LNCaP clone FGC (cell line): ENCODE results near the gene DSCAM.

Source experiments
- DNase-seq: peaks from one replicate; pipeline ENCODE4 v3.0.0-alpha.2; 2011; ENCODE audit warnings: low read depth
- H3K4me3 ChIP-seq: 2 replicates; pipeline ENCODE4 v1.5.1; 2011; ENCODE audit warnings: mild to moderate bottlenecking, low read depth, low read length, control low read depth
- TF ChIP-seq, protein P1 (sequence below): IDR thresholded peaks from 2 replicates; pipeline ENCODE4 v1.5.1; 2012; ENCODE audit warnings: mild to moderate bottlenecking; ENCODE audit not compliant: control insufficient read depth, insufficient read depth; ENCODE audit errors: extremely low read depth

Gene DSCAM

DNA sequence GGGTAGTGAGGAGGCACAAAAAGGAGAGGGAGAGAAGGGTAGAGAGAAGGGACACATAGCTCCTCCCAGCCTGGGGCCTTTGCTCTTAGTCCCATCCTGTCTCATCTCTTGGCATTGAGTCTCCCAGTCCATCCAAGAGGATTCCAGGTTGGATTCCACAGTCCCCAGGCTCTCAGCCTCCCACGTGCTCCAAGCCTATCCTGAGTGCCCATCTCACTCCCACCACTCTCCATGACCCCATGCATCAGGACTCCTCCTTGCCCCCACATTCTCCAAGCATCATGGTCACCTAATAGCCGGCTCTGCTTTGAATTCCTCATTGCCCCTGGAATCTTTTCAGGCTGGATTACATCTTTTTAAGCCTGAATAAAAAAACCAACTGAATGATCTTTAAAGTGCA is 87.9 kb downstream of the DSCAM start:
- no peak for DNase-seq
- H3K4me3 ChIP-seq = no peak overlapping the region
- TF ChIP-seq, protein P1, sequence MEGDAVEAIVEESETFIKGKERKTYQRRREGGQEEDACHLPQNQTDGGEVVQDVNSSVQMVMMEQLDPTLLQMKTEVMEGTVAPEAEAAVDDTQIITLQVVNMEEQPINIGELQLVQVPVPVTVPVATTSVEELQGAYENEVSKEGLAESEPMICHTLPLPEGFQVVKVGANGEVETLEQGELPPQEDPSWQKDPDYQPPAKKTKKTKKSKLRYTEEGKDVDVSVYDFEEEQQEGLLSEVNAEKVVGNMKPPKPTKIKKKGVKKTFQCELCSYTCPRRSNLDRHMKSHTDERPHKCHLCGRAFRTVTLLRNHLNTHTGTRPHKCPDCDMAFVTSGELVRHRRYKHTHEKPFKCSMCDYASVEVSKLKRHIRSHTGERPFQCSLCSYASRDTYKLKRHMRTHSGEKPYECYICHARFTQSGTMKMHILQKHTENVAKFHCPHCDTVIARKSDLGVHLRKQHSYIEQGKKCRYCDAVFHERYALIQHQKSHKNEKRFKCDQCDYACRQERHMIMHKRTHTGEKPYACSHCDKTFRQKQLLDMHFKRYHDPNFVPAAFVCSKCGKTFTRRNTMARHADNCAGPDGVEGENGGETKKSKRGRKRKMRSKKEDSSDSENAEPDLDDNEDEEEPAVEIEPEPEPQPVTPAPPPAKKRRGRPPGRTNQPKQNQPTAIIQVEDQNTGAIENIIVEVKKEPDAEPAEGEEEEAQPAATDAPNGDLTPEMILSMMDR = no peak

DNA sequence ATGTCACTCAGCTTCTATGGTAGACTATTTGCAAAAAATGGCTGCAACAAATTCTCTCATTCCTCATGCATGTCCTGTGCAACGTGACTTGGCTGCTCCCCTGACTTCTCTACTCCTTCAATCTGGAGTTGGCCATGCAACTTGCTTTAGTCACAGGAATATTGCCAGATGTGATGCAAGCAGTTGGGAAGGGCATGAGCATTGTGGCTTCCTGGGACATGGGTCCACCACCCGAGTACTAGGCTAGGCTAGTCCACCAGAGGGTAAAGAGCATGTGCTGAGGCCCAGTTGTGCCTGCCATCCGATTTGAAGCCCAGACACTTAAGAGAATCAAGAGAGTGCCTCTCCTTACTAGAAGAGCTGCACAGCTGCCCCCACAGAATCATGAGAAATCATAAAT is 89.6 kb downstream of the DSCAM start:
- no peak overlapping the region for H3K4me3 ChIP-seq
- no peak for DNase-seq
- TF ChIP-seq, protein P1 = no peak

DNA sequence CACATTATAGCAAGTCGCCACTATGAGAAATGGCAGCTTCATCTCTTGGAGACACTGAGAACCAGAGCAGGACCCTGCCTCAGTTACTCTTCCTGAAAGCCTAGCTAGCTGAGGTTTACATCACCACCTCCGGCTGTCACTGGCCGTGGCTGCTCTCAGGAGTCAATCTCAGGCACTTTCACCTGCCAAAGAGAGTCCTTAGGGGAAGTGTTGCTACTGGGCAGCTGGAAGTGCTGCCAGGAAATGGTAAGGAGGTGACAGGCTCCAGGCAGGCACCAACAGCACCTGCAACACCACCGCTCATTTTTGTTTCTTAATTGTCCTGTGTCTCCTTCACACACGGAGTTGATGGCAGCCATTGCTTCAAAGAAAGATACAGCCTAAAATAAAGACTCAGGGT is 92.5 kb downstream of the DSCAM start:
- no peak for DNase-seq
- TF ChIP-seq, protein P1 = no peak
- H3K4me3 ChIP-seq = no peak overlapping the region

DNA sequence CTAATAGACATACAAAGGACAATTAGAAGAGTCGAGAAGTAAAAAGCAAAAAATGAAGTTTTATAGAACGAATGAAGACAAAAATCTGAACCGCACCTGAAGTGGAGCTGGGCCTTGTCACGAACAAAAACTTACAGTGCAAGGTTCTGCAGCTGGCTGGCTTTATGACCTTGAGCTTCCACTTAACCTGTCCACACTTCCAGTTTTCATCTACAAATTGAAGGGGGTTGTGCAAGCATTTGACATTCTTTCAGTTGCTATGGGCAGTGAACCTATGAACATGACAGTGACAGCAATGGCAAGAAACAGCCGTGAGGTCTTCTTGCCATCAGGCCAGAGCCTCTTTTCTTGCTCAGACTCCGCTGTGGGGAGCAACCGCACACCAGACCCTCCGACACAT is 93.2 kb downstream of the DSCAM start:
- DNase-seq = no peak
- TF ChIP-seq, protein P1 = no peak
- H3K4me3 ChIP-seq = no peak overlapping the region

DNA sequence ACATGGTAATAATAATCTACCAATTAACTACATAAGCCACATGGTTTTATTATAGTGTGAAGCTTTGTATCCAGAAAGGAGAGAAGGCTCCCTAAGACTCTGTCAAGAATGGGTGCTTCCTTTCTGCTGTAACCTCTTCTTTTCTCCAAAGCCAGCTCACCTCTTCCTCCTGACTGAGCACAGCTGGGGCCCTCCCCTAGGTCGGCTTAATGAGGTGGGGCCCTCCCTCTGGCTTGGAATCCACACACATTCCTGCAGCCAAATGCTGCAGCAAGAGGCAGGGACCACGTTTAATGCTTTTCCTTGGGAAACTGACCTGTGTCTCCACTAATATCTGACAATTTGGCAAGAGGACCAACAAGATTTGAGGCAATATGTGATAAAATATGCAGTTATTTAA is 94.8 kb downstream of the DSCAM start:
- no peak overlapping the region for H3K4me3 ChIP-seq
- TF ChIP-seq, protein P1 = no peak
- no peak for DNase-seq

DNA sequence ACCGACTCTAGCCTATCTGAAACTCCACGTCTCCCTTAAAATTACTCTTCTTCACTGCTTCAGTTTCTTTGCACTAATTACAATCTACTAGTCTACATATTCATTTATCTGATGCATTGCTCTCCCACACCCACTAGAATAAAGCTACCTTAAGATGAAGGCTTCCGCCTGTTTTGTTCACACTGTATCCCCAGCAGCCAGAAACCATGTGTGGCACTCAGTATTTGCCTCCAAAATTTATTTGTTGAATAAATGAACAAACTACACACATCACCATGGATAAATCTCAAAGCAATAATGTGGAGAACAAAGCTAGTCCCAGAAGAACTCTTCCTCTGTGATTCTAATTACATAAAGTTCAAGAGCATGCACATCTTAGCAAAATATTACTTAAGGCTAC is 95.7 kb downstream of the DSCAM start:
- H3K4me3 ChIP-seq = no peak overlapping the region
- no peak for DNase-seq
- TF ChIP-seq, protein P1 = no peak

DNA sequence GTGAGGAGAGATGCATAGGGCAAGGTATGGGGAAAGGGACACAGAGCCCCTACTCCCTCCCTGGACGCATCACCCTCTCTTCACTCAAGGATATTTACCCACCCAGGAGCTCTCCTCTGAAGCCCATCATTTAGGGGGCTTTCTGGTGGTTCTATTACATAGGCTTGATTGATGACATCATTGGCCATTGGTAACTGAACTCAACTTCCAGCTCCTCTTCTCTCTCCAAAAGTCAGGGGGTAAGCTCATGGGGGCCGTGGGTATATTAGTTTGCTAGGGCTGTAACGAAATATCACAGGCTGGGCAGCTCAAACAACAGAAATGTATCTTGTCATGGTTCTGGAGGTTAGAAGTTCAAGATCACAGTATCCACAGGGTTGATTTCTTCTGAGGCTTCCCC is 110.8 kb downstream of the DSCAM start:
- no peak for DNase-seq
- TF ChIP-seq, protein P1 = no peak

More for the DNA sequence above, 110.8 kb downstream of the DSCAM start:
- H3K4me3 ChIP-seq = no peak overlapping the region
